GM19372 (cell line): Measurements from ENCODE around the gene MEX3C.

Source experiments
- ATAC-seq: cut with Tn5 transposase; IDR thresholded peaks from one replicate; pipeline ENCODE4 v1.9.1; 2021; ENCODE audit warnings: mild to moderate bottlenecking, low read depth, moderate library complexity; ENCODE audit not compliant: unreplicated experiment

The MEX3C gene

GRCh38 chr18:51197661-51198424 lies at the start of gene MEX3C:
Gene MEX3C (minus strand): TSS chr18:51197681. CDS start chr18:51197320, 361 bp downstream.
- peak; percentile 66 for ATAC-seq

GRCh38 chr18:51241226-51241625 lies 43.7 kb upstream of the MEX3C start:
- no peak for ATAC-seq

GRCh38 chr18:51236225-51236624 lies 38.7 kb upstream of the MEX3C start:
- ATAC-seq: no peak

GRCh38 chr18:51235009-51235789 lies 37.7 kb upstream of the MEX3C start:
- ATAC-seq: no peak

- no peak for ATAC-seq
Observed at GRCh38 chr18:51234117-51235008, 36.9 kb upstream of the MEX3C start.

- ATAC-seq: no peak
Observed at GRCh38 chr18:51229328-51229727, 31.8 kb upstream of the MEX3C start.

- no peak for ATAC-seq
Observed at GRCh38 chr18:51227660-51228059, 30.2 kb upstream of the MEX3C start.

GRCh38 chr18:51226587-51227350 lies 29.3 kb upstream of the MEX3C start:
- no peak for ATAC-seq

- no peak for ATAC-seq
Observed at GRCh38 chr18:51226068-51226467, 28.6 kb upstream of the MEX3C start.

- no peak for ATAC-seq
Observed at GRCh38 chr18:51212606-51213005, 15.1 kb upstream of the MEX3C start.

- ATAC-seq: peak; percentile 95
Observed at GRCh38 chr18:51211552-51211951, 14.1 kb upstream of the MEX3C start.

GRCh38 chr18:51196811-51197660 lies 445 bp downstream of the MEX3C start:
- ATAC-seq: peak; percentile 4

GRCh38 chr18:51196118-51196810 lies 1.2 kb downstream of the MEX3C start:
- peak; percentile 0 for ATAC-seq

- no peak for ATAC-seq
Observed at GRCh38 chr18:51195451-51196117, 1.9 kb downstream of the MEX3C start.

- ATAC-seq: no peak
Observed at GRCh38 chr18:51195086-51195450, 2.4 kb downstream of the MEX3C start.

GRCh38 chr18:51194604-51195003 lies 2.9 kb downstream of the MEX3C start:
- ATAC-seq: no peak

- no peak for ATAC-seq
Observed at GRCh38 chr18:51193621-51194287, 3.7 kb downstream of the MEX3C start.

- ATAC-seq: no peak
Observed at GRCh38 chr18:51192696-51193095, 4.8 kb downstream of the MEX3C start.
